Mesendoderm (in vitro differentiated cells): ENCODE data around the gene USP17L5.
"Not testable (repeated sequence)": the region's sequence is repeated elsewhere in the genome, so short reads cannot be mapped to it uniquely, and the experiment has no call there.

Experiments
- DNase-seq: peaks from one replicate; pipeline ENCODE4 v3.0.0; 2013
- H2AK5ac ChIP-seq: 2 replicates; pipeline ENCODE4 v1.6.1; 2013; ENCODE audit warnings: low read length, inconsistent platforms
- H2BK120ac ChIP-seq: 2 replicates; pipeline ENCODE4 v1.6.1; 2013; ENCODE audit warnings: low read depth, mild to moderate bottlenecking, low read length, moderate library complexity, mixed read lengths
- H2BK15ac ChIP-seq: replicated peaks from 2 replicates; pipeline ENCODE4 v1.6.1; 2013; ENCODE audit warnings: low read depth, mild to moderate bottlenecking, moderate library complexity
- H2BK5ac ChIP-seq: 2 replicates; pipeline ENCODE4 v1.6.1; 2013; ENCODE audit warnings: low read length, inconsistent platforms
- H3K18ac ChIP-seq: 2 replicates; pipeline ENCODE4 v1.6.1; 2013; ENCODE audit warnings: mild to moderate bottlenecking, low read length, mixed read lengths
- H3K23ac ChIP-seq: one replicate; pipeline ENCODE4 v1.6.1; 2013; ENCODE audit warnings: low read length
- H3K27ac ChIP-seq: 2 replicates; pipeline ENCODE4 v1.5.1; 2013; ENCODE audit warnings: low read depth, mild to moderate bottlenecking, inconsistent platforms, low read length, moderate library complexity
- H3K27me3 ChIP-seq: 2 replicates; pipeline ENCODE4 v1.6.1; 2013; ENCODE audit warnings: low read length, control low read depth, mild to moderate bottlenecking, inconsistent platforms; ENCODE audit not compliant: insufficient read depth, poor library complexity
- H3K36me3 ChIP-seq: 2 replicates; pipeline ENCODE4 v1.6.1; 2013; ENCODE audit warnings: low read length, inconsistent platforms; ENCODE audit not compliant: control insufficient read depth, insufficient read depth
- H3K4ac ChIP-seq: one replicate; pipeline ENCODE4 v1.6.1; 2013; ENCODE audit warnings: low read depth, mild to moderate bottlenecking, low read length, moderate library complexity
- H3K4me1 ChIP-seq: 2 replicates; pipeline ENCODE4 v1.6.1; 2013; ENCODE audit warnings: low read depth, low read length, inconsistent platforms; ENCODE audit not compliant: control insufficient read depth
- H3K4me2 ChIP-seq: 2 replicates; pipeline ENCODE4 v1.6.1; 2013; ENCODE audit warnings: low read length
- H3K4me3 ChIP-seq: 2 replicates; pipeline ENCODE4 v1.5.1; 2013; ENCODE audit warnings: mild to moderate bottlenecking, low read length
- H3K56ac ChIP-seq: one replicate; pipeline ENCODE4 v1.6.1; 2013; ENCODE audit warnings: low read length
- H3K79me1 ChIP-seq: 2 replicates; pipeline ENCODE4 v1.6.1; 2013; ENCODE audit warnings: low read length, inconsistent platforms
- H3K79me2 ChIP-seq: 2 replicates; pipeline ENCODE4 v1.6.1; 2013; ENCODE audit warnings: mild to moderate bottlenecking, low read length; ENCODE audit not compliant: control insufficient read depth, insufficient read depth
- H3K9ac ChIP-seq: 2 replicates; pipeline ENCODE4 v1.6.1; 2013; ENCODE audit warnings: low read length, inconsistent platforms
- H4K5ac ChIP-seq: one replicate; pipeline ENCODE4 v1.6.1; 2013; ENCODE audit warnings: low read length
- H4K8ac ChIP-seq: one replicate; pipeline ENCODE4 v1.6.1; 2013; ENCODE audit warnings: low read depth, mild to moderate bottlenecking, control low read depth, low read length, moderate library complexity
- WGBS: extraction: QIAGEN DNeasy Blood & Tissue Kit; methylation state at CpG from one replicate; pipeline ENCODE4 v1.1.7; 2013; ENCODE audit warnings: low lambda C conversion rate, missing lambda C conversion rate; ENCODE audit not compliant: insufficient coverage; ENCODE audit errors: extremely low coverage; 5-methylcytosine and 5-hydroxymethylcytosine counted together

The USP17L5 gene

DNA sequence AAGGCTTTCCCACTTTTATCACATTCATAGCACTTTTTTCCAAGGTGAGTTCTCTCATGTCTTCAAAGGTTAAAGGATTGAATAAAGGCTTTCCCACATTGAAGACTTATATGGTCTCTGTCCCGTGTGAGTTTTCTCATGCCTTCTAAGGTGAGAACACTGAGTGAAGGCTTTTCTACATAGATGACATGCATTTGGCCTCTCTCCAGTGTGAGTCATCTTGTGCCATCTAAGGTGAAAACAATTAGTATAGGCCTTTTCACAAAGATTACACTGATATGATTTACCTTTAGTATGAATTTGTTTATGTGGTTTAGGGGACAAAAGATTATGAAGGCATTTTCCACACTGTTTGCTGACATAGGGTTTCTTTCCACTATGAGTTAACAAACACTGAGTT lies 44.9 kb downstream of the USP17L5 start:
- Histone ChIP-seq H3K9ac (no peak overlapping the region), H3K4me3 (no peak overlapping the region), H3K18ac (no peak overlapping the region), H3K79me2 (no peaks in the 10 kb centered on the region), H3K56ac (no peak overlapping the region), H3K27me3 (no peaks in the 10 kb centered on the region), H2BK15ac (no peak overlapping the region), H3K79me1 (no peaks in the 10 kb centered on the region), H2AK5ac (no peak overlapping the region), H3K36me3 (no peaks in the 10 kb centered on the region), H4K5ac (no peak overlapping the region), H3K4ac (no peak overlapping the region), H3K23ac (no peak overlapping the region), H3K4me1 (no peaks in the 10 kb centered on the region), H2BK5ac (no peak overlapping the region), H3K4me2 (no peak overlapping the region), H3K27ac (no peak overlapping the region), H4K8ac (no peak overlapping the region), H2BK120ac (no peak overlapping the region)
- DNase-seq: no peak
- no CpG with 5 or more reads among the region's 1 CpG for WGBS

DNA sequence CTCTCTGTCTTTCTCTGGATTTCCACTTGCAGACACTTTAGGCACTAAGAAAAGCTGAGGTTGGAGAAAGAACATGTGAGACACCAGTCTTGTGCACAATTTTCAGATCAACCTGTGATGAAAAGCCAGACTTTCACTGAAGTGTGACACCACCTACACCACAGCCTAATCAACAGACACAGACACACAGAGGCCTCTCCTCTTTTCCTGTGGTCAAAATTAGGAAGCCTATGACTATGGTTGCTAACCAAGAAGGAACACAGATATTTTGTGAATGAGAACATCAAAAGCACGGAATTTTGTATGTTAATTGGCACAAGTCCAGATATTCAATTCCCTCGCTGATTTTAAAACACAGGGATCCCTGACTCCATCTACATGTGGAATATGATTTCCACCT lies 49.8 kb downstream of the USP17L5 start:
- not testable (repeated sequence) for H3K36me3 ChIP-seq, H3K79me2 ChIP-seq, H3K9ac ChIP-seq, H3K4me2 ChIP-seq, H3K56ac ChIP-seq, H3K4ac ChIP-seq, H3K79me1 ChIP-seq, H2BK15ac ChIP-seq, H3K23ac ChIP-seq, H2AK5ac ChIP-seq, H4K5ac ChIP-seq, H3K18ac ChIP-seq, H3K27ac ChIP-seq, DNase-seq, H2BK5ac ChIP-seq, H2BK120ac ChIP-seq, H3K4me3 ChIP-seq, H3K4me1 ChIP-seq, H3K27me3 ChIP-seq, H4K8ac ChIP-seq
- no CpG with 5 or more reads among the region's 2 CpGs for whole genome bisulfite sequencing
